Upper lobe of left lung (tissue), 6 donors: ENCODE results near the gene CHL1. TPM values are rescaled to one million over a fixed set of nuclear protein-coding genes. Genes with fewer than 3 reads are reported as not detected.

ENCODE experiments used
- ATAC-seq, 2 donors: fragments of 200-7000 bp; cut with Tn5 transposase; one replicate each; pipeline ENCODE4 v1.9.1; 2022; ENCODE audit warnings: mild to moderate bottlenecking in 2 of 2, moderate library complexity in 2 of 2; ENCODE audit not compliant: low FRiP score in 2 of 2
- DNase-seq, 2 donors: peaks; one replicate each; pipeline ENCODE4 v3.0.0-alpha.2; 2019 to 2020
- H3K27ac ChIP-seq, 4 donors: fragments of 200-600 bp; sonication (generic); one replicate each; pipeline ENCODE4 v1.5.1; 2016 to 2019
- H3K27me3 ChIP-seq, 4 donors: fragments of 200-600 bp; sonication (generic); one replicate each; pipeline ENCODE4 v1.5.1; 2017 to 2019
- H3K36me3 ChIP-seq, 4 donors: fragments of 200-600 bp; sonication (generic); one replicate each; pipeline ENCODE4 v1.5.1; 2016 to 2019
- H3K4me1 ChIP-seq, 4 donors: fragments of 200-600 bp; sonication (generic); one replicate each; pipeline ENCODE4 v1.5.1; 2018 to 2019
- H3K4me3 ChIP-seq, 4 donors: fragments of 200-600 bp; sonication (generic); one replicate each; pipeline ENCODE4 v1.5.1; 2017 to 2019; ENCODE audit warnings: mild to moderate bottlenecking in 2 of 4, moderate library complexity in 1 of 4
- H3K9me3 ChIP-seq, 4 donors: fragments of 200-600 bp; sonication (generic); one replicate each; pipeline ENCODE4 v1.5.1; 2018 to 2019
- CTCF ChIP-seq, 6 experiments: fragments of 450-650 bp in 4 of 6; fragments of 200-600 bp in 2 of 6; sonication (generic) in 2 of 6; IDR thresholded peaks; one replicate each; pipeline ENCODE4 v1.5.1; 2016 to 2019; ENCODE audit warnings: antibody characterized with exemption in 6 of 6
- EP300 ChIP-seq, 4 donors: sonication (generic); formaldehyde crosslinking; IDR thresholded peaks; one replicate each; pipeline ENCODE4 v1.5.1; 2017; ENCODE audit warnings: antibody characterized with exemption in 4 of 4, control low read depth in 2 of 4
- POLR2A ChIP-seq, 4 donors: fragments of 450-650 bp; IDR thresholded peaks; one replicate each; pipeline ENCODE4 v1.5.1; 2016 to 2017; ENCODE audit warnings: antibody characterized with exemption in 4 of 4, mild to moderate bottlenecking in 2 of 4
- POLR2AphosphoS5 ChIP-seq, 2 donors: sonication (generic); formaldehyde crosslinking; IDR thresholded peaks; one replicate each; pipeline ENCODE4 v1.5.1; 2017; ENCODE audit warnings: antibody characterized with exemption in 2 of 2
- WGBS, 2 donors: methylation state at CpG; one replicate each; pipeline ENCODE4 v1.1.5; 2017 to 2018; 5-methylcytosine and 5-hydroxymethylcytosine counted together
- total RNA-seq, 6 donors: library from RNA; depleted of rRNA in 4 of 6; stranded (reverse); fragments of >200 nt in 4 of 6; gene quantifications; one replicate each; pipeline versions ENCODE4 v1.1.0 to v1.2.1, GENCODE V29; 2016 to 2021
- donor health status: DM: no; HTN: no; CAD: no; lungs with moderate emphysema.
- donor health status: DM: no; HTN: yes; CAD: no; lungs with severe emphysema.

CHL1 gene
- total RNA-seq, 6 donors from 2014 or later: 3.1 to 14.3 (median 4.9) TPM

- H3K4me3 ChIP-seq: no peak overlapping the region
- H3K36me3 ChIP-seq: no peaks in the 10 kb centered on the region
- DNase-seq (no peak), ATAC-seq (no peak)
- TF ChIP-seq POLR2A (IDR thresholded peaks at IDR 0.05) (no peak), EP300 (IDR thresholded peaks at IDR 0.05) (no peak), POLR2AphosphoS5 (IDR thresholded peaks at IDR 0.05) (no peak), CTCF (IDR thresholded peaks at IDR 0.05) (no peak)
- H3K9me3 ChIP-seq: no peaks in the 10 kb centered on the region
- WGBS, 2 donors: 27 to 71% methylated on average over 1 of the region's 1 CpG
- no peaks in the 10 kb centered on the region for H3K27me3 ChIP-seq
- no peak overlapping the region for H3K27ac ChIP-seq
- H3K4me1 ChIP-seq: no peaks in the 10 kb centered on the region
These were observed 177.9 kb downstream of the CHL1 start for GRCh38 chr3:374459-374858.

GRCh38 chr3:377158-377561 is 180.6 kb downstream of the CHL1 start:
- TF ChIP-seq CTCF (IDR thresholded peaks at IDR 0.05): peak in 2 of 6 experiments; percentile 3 to 25
- TF ChIP-seq POLR2AphosphoS5 (IDR thresholded peaks at IDR 0.05): no peak
- ATAC-seq (no peak), DNase-seq (no peak)
- Histone ChIP-seq H3K36me3 (no peaks in the 10 kb centered on the region), H3K27ac (no peak overlapping the region), H3K9me3 (no peaks in the 10 kb centered on the region), H3K4me3 (no peak overlapping the region), H3K27me3 (no peaks in the 10 kb centered on the region), H3K4me1 (no peaks in the 10 kb centered on the region)
- 20 to 27% methylated on average over 3 of the region's 3 CpGs for WGBS, 2 donors

GRCh38 chr3:380801-381200 is 184.2 kb downstream of the CHL1 start:
- no peak overlapping the region for H3K27ac ChIP-seq
- ATAC-seq: no peak

GRCh38 chr3:385151-385550 is 188.6 kb downstream of the CHL1 start:
- TF ChIP-seq POLR2A (IDR thresholded peaks at IDR 0.05): no peak
- TF ChIP-seq CTCF (IDR thresholded peaks at IDR 0.05): no peak
- no peak for TF ChIP-seq POLR2AphosphoS5 (IDR thresholded peaks at IDR 0.05)
- TF ChIP-seq EP300 (IDR thresholded peaks at IDR 0.05): no peak
- Histone ChIP-seq H3K27me3 (no peaks in the 10 kb centered on the region), H3K36me3 (no peaks in the 10 kb centered on the region), H3K4me1 (no peaks in the 10 kb centered on the region), H3K4me3 (no peak overlapping the region), H3K9me3 (no peaks in the 10 kb centered on the region), H3K27ac (no peak overlapping the region)
- DNase-seq: no peak
- ATAC-seq: peak in 1 of 2 donors; percentile 77

More at GRCh38 chr3:380801-381200, 184.2 kb downstream of the CHL1 start:
- H3K4me1 ChIP-seq: no peaks in the 10 kb centered on the region
- TF ChIP-seq EP300 (IDR thresholded peaks at IDR 0.05) (no peak), POLR2A (IDR thresholded peaks at IDR 0.05) (no peak), CTCF (IDR thresholded peaks at IDR 0.05) (no peak), POLR2AphosphoS5 (IDR thresholded peaks at IDR 0.05) (no peak)
- no peak overlapping the region for H3K4me3 ChIP-seq
- DNase-seq: no peak
- no peaks in the 10 kb centered on the region for H3K27me3 ChIP-seq
- no peaks in the 10 kb centered on the region for H3K36me3 ChIP-seq
- no peaks in the 10 kb centered on the region for H3K9me3 ChIP-seq

GRCh38 chr3:394775-395174 is 198.2 kb downstream of the CHL1 start:
- ATAC-seq (no peak), DNase-seq (no peak)
- Histone ChIP-seq H3K9me3 (no peaks in the 10 kb centered on the region), H3K4me3 (no peak overlapping the region), H3K36me3 (no peaks in the 10 kb centered on the region), H3K27me3 (no peaks in the 10 kb centered on the region), H3K27ac (no peak overlapping the region), H3K4me1 (no peaks in the 10 kb centered on the region)
- TF ChIP-seq POLR2A (IDR thresholded peaks at IDR 0.05): no peak
- TF ChIP-seq CTCF (IDR thresholded peaks at IDR 0.05): no peak
- no peak for TF ChIP-seq POLR2AphosphoS5 (IDR thresholded peaks at IDR 0.05)
- no peak for TF ChIP-seq EP300 (IDR thresholded peaks at IDR 0.05)
- WGBS, 2 donors: 60 to 65% methylated on average over 4 of the region's 4 CpGs
